ENCODE data around the gene AIFM3. TPM values are rescaled to one million over a fixed set of nuclear protein-coding genes. Genes with fewer than 3 reads are reported as not detected.

AIFM3 gene
- total and polyA plus RNA-seq, 12 donors, result 0.24 to 1.5 (median 0.50) TPM; not detected in 1

DNA sequence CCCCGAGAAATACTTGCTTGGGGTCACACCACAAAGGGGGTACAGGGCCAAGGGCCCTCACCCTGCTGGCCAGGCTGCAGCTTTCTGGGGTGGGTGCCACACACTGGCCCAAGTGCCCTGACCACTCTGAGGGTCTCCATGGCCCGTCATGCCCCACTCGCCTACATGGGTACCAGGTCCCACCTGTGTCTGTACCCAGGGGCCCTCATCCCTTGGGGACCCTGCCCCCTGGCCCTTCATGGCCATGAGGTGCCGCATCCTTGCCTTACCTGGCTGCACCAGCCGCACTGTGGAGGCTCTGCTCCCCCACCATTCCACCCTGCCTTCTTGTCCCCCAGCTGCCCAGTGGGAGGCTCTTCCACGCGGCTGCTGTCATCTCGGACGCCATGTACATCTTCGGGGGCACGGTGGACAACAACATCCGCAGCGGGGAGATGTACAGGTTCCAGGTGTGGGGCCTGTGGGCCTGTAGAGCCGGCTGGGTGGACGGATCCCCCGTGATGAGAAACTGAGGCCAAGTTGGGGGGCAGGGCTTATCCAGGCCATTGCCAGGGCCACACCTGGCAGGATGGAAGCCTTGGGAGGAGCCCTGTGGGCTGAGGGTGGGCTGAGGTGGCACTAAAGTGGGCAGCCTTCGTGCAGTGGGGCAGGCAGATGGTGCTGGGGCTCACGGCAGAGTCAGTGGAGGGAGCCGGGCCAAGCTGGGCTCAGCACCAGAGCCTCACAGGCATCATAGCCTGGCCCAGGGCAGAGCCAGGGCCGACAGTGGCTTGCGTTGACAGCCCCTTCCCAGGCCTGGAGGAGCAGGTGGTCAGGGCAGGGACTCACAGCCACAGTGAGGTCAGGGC is 25.6 kb downstream of the AIFM3 start:
- TF ChIP-seq, protein P1, sequence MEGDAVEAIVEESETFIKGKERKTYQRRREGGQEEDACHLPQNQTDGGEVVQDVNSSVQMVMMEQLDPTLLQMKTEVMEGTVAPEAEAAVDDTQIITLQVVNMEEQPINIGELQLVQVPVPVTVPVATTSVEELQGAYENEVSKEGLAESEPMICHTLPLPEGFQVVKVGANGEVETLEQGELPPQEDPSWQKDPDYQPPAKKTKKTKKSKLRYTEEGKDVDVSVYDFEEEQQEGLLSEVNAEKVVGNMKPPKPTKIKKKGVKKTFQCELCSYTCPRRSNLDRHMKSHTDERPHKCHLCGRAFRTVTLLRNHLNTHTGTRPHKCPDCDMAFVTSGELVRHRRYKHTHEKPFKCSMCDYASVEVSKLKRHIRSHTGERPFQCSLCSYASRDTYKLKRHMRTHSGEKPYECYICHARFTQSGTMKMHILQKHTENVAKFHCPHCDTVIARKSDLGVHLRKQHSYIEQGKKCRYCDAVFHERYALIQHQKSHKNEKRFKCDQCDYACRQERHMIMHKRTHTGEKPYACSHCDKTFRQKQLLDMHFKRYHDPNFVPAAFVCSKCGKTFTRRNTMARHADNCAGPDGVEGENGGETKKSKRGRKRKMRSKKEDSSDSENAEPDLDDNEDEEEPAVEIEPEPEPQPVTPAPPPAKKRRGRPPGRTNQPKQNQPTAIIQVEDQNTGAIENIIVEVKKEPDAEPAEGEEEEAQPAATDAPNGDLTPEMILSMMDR (IDR thresholded peaks at IDR 0.05), result no peak
- intact Hi-C loops (cut with DNase I), result no loop called here
- H3K4me1 ChIP-seq, result no peaks in the 10 kb centered on the region
- ATAC-seq, result no peak
- no peak overlapping the region for H3K27ac ChIP-seq
- 91 to 92% methylated on average over 21 of the region's 21 CpGs for WGBS, 2 donors
- no peak overlapping the region for H3K4me3 ChIP-seq
- H3K27me3 ChIP-seq, result no peaks in the 10 kb centered on the region
- no peaks in the 10 kb centered on the region for H3K9me3 ChIP-seq
- DNase-seq, result no peak
- H3K36me3 ChIP-seq, result peaks cover 0 to 93% (median 31%) of the 10 kb centered on the region in 9 donors

DNA sequence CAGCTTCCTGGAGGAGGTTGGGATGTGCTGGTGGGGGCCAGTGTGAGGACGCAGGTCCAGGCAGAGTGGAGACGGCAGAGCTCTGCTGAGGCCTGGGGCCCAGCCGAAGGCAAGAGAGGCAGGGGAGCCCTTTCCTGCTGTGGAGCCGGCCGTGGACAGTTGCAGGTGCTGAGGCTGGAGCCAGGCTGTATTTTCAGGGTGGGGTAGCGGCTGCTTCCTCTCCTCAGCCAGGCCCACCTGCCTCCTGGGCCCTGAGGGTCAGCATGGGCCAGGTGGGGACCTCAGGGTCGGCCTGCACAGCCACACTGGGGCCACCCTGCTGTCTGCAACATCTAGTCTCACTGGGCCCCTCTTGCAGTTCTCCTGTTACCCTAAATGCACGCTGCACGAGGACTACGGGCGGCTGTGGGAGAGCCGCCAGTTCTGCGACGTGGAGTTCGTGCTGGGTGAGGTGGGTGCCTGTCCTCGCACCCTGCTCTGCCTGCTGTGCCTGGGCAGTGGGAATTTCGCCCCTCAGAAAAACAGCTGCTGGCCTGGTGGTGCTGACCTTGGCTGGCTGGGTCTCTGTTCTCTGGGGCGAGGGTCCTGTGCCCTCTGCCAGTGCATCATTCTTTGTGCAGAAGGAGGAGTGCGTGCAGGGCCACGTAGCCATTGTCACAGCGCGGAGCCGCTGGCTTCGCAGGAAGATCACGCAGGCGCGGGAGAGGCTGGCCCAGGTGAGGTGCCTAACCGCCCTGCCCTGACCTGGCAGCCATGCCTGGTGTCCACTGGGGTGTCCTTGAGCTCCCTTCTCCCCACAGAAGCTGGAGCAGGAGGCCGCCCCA is 26.5 kb downstream of the AIFM3 start:
- no peaks in the 10 kb centered on the region for H3K27me3 ChIP-seq
- intact Hi-C loops (cut with DNase I), result no loop called here
- no peak overlapping the region for H3K4me3 ChIP-seq
- DNase-seq, result no peak
- WGBS, 2 donors, result 94 to 95% methylated on average over 29 of the region's 29 CpGs
- no peak for ATAC-seq
- H3K4me1 ChIP-seq, result no peaks in the 10 kb centered on the region
- peaks cover 0 to 93% (median 29%) of the 10 kb centered on the region in 9 donors for H3K36me3 ChIP-seq
- TF ChIP-seq, protein P1 (IDR thresholded peaks at IDR 0.05), result no peak
- no peak overlapping the region for H3K27ac ChIP-seq
- no peaks in the 10 kb centered on the region for H3K9me3 ChIP-seq

DNA sequence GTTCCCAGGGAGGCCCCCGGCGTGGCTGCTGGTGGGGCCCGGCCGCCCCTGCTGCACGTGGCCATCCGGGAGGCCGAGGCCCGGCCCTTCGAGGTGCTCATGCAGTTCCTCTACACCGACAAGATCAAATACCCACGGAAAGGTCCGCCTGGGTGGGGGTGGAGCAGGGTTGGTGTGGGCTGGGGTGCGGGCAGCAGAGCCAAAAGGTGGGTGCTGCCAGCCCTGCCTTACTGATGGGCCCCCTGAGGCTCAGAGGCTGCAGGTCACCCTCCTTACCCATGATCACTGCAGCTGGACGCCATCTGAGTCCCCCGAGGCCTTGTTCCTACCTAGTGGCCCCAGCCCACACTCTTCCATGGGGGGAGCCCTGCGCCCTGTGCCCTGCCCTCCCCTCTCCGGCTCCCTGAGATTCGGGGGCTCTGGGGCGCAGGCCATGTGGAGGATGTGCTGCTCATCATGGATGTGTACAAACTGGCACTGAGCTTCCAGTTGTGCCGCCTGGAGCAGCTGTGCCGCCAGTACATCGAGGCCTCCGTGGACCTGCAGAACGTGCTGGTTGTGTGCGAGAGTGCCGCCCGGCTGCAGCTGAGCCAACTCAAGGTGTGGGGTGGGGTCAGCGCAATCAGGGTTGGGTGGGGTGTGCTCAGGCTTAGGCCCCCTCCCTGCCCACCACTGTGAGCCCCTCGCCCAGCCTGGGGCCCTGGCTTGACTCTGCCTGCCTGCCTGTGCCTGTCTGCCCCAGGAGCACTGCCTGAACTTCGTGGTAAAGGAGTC is 27.3 kb downstream of the AIFM3 start:
- H3K9me3 ChIP-seq, result no peaks in the 10 kb centered on the region
- no peak overlapping the region for H3K4me3 ChIP-seq
- H3K4me1 ChIP-seq, result peaks cover 0 to 2% (median 0%) of the 10 kb centered on the region in 9 donors
- no peak for ATAC-seq
- peaks cover 0 to 96% (median 31%) of the 10 kb centered on the region in 9 donors for H3K36me3 ChIP-seq
- TF ChIP-seq, protein P1 (IDR thresholded peaks at IDR 0.05), result no peak
- no peak overlapping the region for H3K27ac ChIP-seq
- 93 to 95% methylated on average over 30 of the region's 30 CpGs for WGBS, 2 donors
- intact Hi-C loops (cut with DNase I), result no loop called here
- no peaks in the 10 kb centered on the region for H3K27me3 ChIP-seq
- no peak for DNase-seq

DNA sequence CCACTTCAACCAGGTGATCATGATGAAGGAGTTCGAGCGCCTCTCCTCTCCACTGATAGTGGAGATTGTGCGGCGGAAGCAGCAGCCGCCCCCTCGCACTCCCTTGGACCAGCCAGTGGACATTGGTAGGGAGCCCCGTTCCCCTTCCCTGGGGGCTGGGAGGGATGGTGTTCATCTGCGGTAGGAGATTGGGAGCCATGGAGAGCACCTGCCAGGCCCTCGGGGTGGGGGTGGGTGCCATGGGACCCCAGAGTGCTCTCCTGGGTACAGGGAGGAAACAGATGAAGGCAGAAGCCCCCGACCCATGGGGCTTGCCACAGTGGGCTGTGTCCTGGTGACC is 27.8 kb downstream of the AIFM3 start:
- ATAC-seq (no peak), DNase-seq (no peak)
- intact Hi-C loops (cut with DNase I), result no loop called here
- peaks cover 0 to 100% (median 36%) of the 10 kb centered on the region in 9 donors for H3K36me3 ChIP-seq
- no peaks in the 10 kb centered on the region for H3K9me3 ChIP-seq
- no peaks in the 10 kb centered on the region for H3K27me3 ChIP-seq
- H3K4me1 ChIP-seq, result peaks cover 0 to 8% (median 5%) of the 10 kb centered on the region in 9 donors
- WGBS, 2 donors, result 92 to 93% methylated on average over 10 of the region's 10 CpGs
- no peak overlapping the region for H3K4me3 ChIP-seq
- TF ChIP-seq, protein P1 (IDR thresholded peaks at IDR 0.05), result no peak
- H3K27ac ChIP-seq, result no peak overlapping the region

All from heart right ventricle (tissue), 16 donors.